Measurements from ENCODE around the gene ACOT7.
"Not testable (repeated sequence)": the region's sequence is repeated elsewhere in the genome, so short reads cannot be mapped to it uniquely, and the experiment has no call there.

Gene ACOT7

DNA sequence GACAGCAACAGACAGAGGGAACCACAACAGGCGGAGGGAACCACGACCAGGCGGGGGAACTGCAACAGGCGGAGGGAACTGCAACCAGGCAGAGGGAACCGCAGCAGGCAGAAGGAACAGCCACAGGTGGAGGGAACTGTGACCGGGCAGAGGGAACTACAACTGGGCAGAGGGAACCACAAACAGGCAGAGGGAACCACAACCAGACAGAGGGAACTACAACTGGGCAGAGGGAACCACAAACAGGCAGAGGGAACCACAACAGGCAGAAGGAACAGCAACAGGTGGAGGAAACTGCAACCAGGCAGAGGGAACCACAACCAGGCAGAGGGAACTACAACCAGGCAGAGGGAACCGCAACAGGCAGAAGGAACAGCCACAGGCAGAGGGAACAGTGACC, 85.9 kb downstream of the ACOT7 start:
- DNase-seq, result not testable (repeated sequence)

DNA sequence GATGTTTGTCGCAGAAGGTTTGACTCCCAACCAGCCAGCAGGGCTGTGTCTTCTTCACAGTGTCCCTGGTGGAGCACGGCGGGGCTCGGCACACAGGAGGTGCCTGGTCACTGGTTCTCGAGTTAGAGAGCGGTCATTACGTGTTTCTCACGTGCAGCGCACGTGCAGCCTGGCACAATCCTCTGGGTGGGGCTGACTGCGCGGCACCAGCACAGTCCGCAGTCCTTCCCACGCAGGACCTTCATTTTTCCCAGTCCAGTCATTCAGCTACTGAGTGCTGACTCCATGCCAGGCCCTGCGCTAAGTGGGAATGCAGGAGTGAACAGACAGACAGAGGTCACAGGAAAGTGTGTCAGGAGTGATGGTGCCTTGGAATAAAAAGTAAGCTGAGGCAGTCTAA, 86.5 kb downstream of the ACOT7 start:
- no peak for DNase-seq

DNA sequence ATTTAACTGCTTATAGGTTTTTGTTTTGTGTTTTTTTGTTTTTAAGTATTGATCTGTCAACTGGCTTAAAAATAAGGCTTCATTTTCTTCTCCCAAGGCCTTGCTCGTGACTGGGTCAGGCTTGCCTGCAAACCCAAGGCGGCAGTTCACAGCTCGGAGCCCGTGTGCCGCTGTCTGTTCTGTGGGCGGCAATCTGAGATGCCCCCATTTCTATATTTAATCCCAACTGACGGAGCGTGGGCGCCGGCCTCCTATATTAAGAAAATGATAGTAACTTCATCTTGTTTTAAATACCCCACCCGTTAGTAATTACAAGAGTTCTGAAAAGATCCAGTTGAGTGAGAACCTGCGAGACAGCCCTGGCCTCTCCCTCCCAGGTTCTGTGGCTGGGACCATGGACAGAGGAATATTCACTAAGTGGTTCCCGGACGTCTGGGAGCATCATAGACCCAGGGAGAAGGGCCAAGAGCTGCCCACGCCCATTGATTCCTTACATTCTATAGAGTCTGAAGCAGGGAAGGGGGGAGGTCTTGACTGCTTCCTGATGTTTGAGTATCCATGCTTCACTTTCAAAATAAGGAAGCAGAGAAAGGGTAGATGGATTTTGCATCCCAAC, 90.1 kb downstream of the ACOT7 start:
- no peak for DNase-seq

DNA sequence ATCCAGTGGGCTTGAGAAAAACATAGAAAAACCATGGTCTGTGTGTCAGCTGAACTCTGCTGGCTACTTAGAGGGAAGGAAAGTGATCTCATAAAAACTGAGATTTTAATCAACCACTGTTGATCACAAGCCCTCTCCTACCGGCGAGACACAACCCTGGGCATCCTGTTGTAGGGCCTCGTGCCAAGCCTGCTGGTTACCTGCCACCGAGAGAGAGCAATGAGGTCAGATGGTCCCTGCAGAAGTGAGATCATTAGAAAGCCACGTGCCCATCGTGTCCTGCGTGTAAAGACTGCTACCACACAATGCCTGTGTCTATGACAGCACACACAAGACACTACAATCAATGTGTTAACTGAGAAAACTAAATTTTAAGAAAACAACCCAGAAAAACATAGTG, 91.0 kb downstream of the ACOT7 start:
- no peak for DNase-seq

DNA sequence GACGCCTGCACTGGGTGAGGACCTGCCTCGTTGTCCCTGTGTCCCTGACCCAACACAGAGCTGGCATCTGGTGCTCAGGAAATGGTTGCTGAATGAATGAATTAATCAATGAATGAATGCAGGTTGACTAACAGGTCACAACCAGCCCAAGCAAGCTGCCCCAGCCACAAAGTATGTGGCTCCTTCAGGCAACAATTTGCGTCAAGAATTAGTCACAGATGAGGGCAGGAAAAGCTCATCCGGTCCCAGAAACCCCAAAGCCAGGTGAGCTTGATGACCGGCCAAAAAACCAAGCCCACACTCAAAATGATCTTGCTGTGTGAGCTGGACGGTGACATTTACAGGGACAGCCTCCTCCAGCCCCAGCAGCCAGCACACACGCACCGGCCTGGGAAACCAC, 92.0 kb downstream of the ACOT7 start:
- DNase-seq, result no peak

DNA sequence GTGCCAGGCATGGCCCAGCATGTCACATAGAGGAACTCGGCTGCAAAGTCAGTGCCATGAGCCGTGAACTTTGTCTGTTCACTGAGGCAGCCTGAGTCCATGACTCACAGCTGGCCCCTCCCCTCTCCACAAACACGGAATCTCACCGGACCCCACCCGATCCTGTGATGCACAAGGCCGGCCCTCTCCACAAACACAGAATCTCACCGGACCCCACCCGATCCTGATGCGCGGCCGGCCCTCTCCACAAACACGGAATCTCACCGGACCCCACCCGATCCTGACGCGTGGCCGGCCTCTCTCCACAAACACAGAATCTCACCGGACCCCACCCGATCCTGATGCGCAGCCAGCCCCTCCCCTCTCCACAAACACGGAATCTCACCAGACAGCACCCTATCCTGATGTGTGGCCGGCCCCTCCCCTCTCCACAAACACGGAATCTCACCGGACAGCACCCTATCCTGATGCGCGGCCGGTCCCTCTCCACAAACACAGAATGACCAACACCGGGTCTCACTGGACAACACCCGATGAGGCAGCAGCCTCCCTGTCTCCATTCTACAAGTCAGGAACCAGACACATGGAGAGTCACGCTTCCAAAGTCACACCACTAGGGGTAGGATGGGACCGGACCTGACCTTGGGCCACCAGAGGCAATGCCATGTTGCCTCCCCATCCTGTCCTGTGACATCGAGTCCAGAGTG, 93.1 kb downstream of the ACOT7 start:
- DNase-seq, result no peak

DNA sequence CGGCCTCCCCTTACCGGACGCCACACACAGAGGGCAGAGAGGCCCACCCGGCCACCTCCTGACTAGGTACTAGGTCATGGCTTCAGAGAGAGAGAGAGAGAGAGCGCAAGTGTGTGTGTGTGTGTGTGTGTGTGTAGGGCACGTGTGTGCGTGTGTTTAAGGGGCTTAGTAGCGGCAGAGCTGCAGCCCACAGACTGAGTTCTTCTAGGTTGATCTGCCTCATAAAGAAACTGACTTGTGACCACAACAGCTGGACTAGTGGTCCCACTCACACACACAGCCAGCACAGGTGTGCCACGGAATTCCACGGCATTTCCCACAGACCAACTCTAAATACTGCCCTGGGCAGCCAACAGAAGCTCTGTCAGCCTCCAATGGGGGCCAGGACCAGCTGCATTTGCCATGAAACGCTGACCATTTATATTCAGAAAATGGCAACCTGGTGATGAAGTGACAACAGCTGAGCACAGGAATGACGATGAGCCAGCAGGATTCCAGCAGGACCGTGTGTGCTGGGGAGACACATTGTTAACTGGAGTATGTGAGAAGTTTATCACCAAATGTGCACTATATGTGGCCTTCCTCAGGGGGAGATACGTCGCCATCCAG, 93.9 kb downstream of the ACOT7 start:
- no peak for DNase-seq

DNA sequence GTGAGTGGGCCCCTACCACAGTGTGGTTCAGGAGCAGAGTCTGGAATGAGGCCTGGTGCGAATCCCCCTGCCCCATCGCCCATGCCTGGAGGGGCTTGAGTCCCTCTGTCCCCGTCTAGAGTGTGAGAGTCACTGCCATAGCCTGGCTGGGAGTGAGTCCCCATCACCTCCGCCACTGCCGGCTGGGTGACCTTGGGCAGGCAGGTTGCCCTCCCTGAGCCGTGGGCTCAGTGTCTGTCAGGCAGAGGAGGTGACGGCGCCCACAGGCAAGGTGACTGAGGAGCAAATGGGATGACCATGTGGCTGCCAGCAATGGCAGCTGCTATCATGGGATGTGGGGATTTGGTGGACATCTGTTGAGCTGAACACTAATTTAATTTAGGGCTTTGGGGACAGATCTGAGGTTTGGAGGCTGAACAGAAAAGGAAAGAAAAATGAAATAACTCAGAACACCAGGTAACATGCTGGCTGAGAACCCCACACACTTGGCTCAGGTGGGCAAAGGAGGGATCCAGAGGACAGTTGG, 94.6 kb downstream of the ACOT7 start:
- DNase-seq, result no peak

DNA sequence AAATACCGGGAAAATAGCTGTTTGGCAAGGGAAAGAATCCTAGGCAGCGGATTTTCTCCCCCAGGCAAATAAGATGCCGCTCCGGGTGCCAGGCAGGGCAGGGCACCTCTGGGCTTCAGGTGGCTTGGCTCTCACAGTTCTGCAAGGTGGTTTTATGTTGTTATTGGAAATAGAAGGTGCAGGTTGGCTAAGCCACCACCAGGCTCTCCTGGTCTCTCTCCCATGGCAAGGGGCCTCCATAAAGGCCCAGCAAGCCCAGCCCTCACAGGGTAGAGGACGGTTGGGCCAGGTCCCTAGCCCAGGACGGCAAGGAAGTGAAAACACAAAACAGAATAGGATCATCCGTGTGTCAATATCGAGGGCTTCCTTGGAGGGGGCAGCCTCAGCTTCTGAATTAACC, 95.0 kb downstream of the ACOT7 start:
- DNase-seq, result no peak

DNA sequence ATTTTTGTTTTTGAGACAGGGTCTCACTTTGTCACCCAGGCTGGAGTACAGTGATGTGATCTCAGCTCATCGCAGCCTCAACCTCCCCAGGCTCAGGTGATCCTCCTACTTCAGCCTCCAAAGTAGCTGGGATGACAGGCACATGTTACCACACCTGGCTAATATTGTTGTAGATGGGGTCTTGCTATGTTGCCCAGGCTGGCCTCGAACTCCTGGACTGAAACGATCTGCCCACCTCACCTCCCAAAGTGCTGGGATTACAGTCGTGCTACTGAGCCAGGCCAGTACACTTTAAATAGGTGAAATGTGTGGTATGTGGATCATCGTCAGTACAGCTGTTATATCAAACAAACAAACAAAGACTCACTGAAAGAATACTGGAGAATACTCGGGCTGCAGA, 97.7 kb downstream of the ACOT7 start:
- DNase-seq, result no peak

- DNase-seq, result no peak
Observed at GRCh38 chr1:6294890-6295556, 98.5 kb downstream of the ACOT7 start.

- no peak for DNase-seq
Observed at GRCh38 chr1:6294080-6294889, 99.3 kb downstream of the ACOT7 start.

GRCh38 chr1:6292102-6292501, 101.5 kb downstream of the ACOT7 start:
- no peak for DNase-seq

DNA sequence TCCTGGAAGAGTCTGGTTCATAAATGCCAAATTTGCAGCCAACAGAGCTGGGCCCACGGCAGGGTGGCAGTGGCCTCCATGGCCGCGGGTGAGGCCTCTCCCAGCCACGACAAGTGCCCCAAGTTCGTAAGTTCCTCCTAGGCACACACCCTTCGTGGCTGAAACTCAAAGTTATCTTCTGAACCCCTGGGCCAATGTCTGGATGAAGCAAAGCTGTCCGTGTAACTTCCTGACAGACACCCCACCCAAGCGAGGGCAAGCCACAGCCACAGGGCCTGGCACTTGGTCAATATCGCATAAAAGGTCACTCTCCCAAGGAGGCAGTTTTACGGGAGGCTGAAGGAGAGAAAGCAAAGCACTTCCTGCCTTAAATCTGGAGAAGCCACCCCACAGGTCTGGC, 104.9 kb downstream of the ACOT7 start:
- DNase-seq, result no peak

DNA sequence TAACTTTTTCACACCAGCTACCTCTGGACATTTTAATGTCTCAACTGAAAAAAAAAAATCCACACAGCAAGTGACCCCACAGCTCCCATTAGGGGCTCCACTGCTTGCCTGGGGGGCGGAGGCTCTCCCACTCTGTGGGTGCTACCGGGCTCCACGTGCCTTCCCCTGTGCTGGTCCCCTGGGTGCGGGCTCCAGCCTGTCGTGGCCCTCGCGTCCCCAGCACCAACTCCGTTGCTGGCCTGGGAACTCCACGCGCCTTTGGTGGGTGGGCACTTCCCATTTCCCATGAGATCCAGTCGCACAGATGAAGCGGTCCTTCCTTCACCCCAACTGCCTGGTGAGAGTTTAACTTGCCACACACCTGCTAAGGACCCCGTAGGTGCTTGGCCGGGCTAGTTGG, 105.5 kb downstream of the ACOT7 start:
- DNase-seq, result no peak

- peak; percentile 59 to 86 for DNase-seq
Observed at GRCh38 chr1:6287431-6287886, 106.1 kb downstream of the ACOT7 start.

DNA sequence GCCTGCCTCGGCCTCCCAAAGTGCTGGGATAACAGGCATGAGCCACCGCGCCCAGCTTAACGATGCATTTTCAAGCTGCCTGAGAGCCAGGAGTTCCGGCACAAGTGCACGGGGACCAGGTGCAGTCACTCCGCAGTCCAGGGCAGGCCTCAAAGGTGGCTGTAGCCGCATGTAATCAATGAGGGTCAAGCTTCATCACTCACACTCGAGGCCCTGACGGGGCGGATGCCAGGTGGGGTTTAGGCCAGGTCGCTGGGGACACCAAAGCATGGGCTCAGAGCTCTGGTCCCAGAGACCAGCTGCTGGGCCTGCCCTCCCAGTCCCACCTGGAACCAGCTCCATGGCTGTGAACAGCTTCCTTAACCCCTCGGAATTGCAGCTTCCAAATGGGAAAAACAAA, 106.5 kb downstream of the ACOT7 start:
- DNase-seq, result no peak

DNA sequence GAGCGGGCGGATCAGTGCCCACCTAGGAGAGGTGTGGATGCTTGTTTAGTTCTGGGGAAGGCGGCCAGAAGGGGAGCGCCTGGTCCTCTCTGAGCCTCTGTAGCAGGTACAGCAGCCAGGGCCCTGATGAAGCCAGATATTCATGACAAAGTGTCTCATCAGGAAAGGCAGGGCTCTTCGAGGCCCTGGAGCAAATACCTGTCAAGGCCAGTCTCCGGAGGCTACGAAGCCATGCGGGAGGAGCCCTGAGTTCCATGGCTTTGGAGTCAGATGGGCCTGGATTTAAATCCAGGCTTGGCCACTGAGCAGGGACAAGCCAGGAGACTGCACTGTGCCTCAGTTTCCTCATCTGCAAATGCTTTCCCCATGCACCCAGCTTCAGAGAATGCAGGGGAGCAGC, 107.3 kb downstream of the ACOT7 start:
- no peak for DNase-seq

DNA sequence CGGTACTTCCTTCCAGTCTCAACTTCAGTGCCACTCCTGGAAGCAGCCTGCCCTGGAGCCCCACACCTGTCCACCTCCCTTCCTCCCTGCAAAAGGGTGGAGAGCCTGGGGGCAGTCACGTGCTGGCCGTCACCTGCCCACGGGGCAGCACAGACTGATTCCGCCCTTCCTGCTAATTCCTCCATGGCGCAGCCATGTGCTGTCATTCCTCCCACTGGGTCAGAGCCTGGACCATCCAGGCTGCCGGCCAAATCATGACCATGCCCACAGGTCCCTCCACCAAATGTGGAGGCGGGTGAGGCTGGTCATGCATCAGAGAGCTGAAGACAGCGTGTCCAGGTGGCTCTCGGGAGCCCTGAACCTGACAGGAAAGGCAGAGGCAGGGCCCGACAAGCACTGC, 108.2 kb downstream of the ACOT7 start:
- no peak for DNase-seq

DNA sequence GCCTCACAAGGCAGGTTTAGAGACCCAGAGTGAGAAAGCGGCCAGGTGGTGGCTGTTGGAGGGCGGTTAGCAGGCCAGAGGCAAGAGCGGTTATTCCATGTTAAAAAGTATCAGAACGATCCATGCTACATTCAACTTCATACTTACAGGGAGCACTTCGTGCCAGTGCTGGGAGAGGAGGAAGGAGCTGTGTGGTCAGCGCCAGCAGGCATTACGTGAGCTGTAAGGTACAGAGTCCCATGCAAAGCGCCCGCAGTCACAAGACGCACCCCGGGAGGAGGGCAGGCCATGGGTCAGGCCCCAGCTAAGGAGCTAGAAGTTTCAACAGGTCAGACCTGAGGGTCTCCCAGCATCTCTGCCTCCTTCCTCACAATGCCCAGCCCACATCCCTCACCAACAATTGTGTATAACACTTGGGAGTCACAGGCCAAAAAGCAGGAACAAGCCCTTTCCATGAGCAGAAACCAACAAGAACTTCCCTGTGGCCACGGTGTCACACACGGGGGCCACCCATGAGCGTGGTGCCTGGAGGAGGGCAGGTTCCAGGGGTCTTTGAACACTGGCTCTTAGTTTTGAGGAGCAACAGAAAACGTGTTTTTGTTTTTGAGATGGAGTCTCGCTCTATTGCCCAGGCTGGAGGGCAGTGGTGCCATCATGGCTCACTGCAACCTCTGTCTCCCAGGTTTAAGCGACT, 110.8 kb downstream of the ACOT7 start:
- no peak for DNase-seq

GRCh38 chr1:6281511-6282402, 111.8 kb downstream of the ACOT7 start:
- no peak for DNase-seq
